SK-N-SH (cell line): ENCODE measurements around the gene SERP2. TPM values are rescaled to one million over a fixed set of nuclear protein-coding genes. Genes with fewer than 3 reads are reported as not detected.

ENCODE experiments used
- CTCF ChIA-PET: fragments of 300-600, 350-600 bp; formaldehyde crosslinking; extraction: SDS; loops from one replicate; lab custom pipeline; 2021; lab: Yijun Ruan, JAX
- POLR2A ChIA-PET: fragments of 350-600 bp; sonication (Branson Sonifier 250); formaldehyde crosslinking; extraction: SDS; loops from one replicate; lab custom pipeline; 2020; ENCODE audit warnings: antibody characterized with exemption, inconsistent platforms; lab: Yijun Ruan, JAX
- DNase-seq: peaks from one replicate; pipeline ENCODE4 v3.0.0; 2012
- H2AFZ ChIP-seq: fragments of 200-600 bp; sonication (generic); 2 replicates; pipeline ENCODE4 v1.8.1; 2016; ENCODE audit warnings: antibody characterized with exemption, mild to moderate bottlenecking, low read depth
- H3F3A ChIP-seq: fragments of 200-600 bp; sonication (generic); replicated peaks from 2 replicates; pipeline ENCODE3; 2016; ENCODE audit warnings: antibody characterized with exemption, mild to moderate bottlenecking; ENCODE audit not compliant: insufficient read depth
- H3K27ac ChIP-seq, 2 experiments: fragments of 200-500 bp in 1 of 2; fragments of 200-600 bp in 1 of 2; sonication (Bioruptor generic) in 1 of 2; sonication (generic), shearing (Covaris generic) in 1 of 2; 2 replicates each; pipeline versions ENCODE4 v1.5.1 to v1.6.1; 2014 to 2016; ENCODE audit warnings: low read depth in 2 of 2, inconsistent platforms in 1 of 2, low read length in 1 of 2, mild to moderate bottlenecking in 1 of 2, mixed read lengths in 1 of 2
- H3K27me3 ChIP-seq: fragments of 200-600 bp; sonication (generic), shearing (Covaris generic); 2 replicates; pipeline ENCODE4 v1.6.1; 2016; ENCODE audit warnings: mixed run types; ENCODE audit not compliant: insufficient read depth
- H3K36me3 ChIP-seq, 2 experiments: fragments of 200-500 bp in 1 of 2; fragments of 200-600 bp in 1 of 2; sonication (Bioruptor generic) in 1 of 2; sonication (generic) in 1 of 2; replicated peaks in 1 of 2; 2 replicates each; pipeline versions ENCODE3 to v1.5.1; 2014 to 2016; ENCODE audit warnings: low read length in 1 of 2, mild to moderate bottlenecking in 1 of 2; ENCODE audit not compliant: insufficient read depth in 2 of 2, control insufficient read depth in 1 of 2
- H3K4me1 ChIP-seq, 2 experiments: fragments of 200-500 bp in 1 of 2; fragments of 200-600 bp in 1 of 2; sonication (Bioruptor generic) in 1 of 2; sonication (generic), shearing (Covaris generic) in 1 of 2; 2 replicates each; pipeline versions ENCODE4 v1.5.1 to v1.6.1; 2014 to 2016; ENCODE audit warnings: low read depth in 1 of 2, low read length in 1 of 2, mixed run types in 1 of 2; ENCODE audit not compliant: insufficient read depth in 2 of 2, control insufficient read depth in 1 of 2
- H3K4me2 ChIP-seq: fragments of 200-600 bp; sonication (generic), shearing (Covaris generic); 2 replicates; pipeline ENCODE4 v1.6.1; 2017; ENCODE audit warnings: mixed run types
- H3K4me3 ChIP-seq, 2 experiments: fragments of 200-500 bp in 1 of 2; fragments of 200-600 bp in 1 of 2; sonication (Bioruptor generic) in 1 of 2; sonication (generic), shearing (Covaris generic) in 1 of 2; 2 replicates each; pipeline versions ENCODE4 v1.5.1 to v1.8.1; 2014 to 2016; ENCODE audit warnings: low read depth in 2 of 2, inconsistent platforms in 1 of 2, low read length in 1 of 2, mild to moderate bottlenecking in 1 of 2, mixed read lengths in 1 of 2, moderate library complexity in 1 of 2
- H3K79me2 ChIP-seq: fragments of 200-600 bp; sonication (generic); 2 replicates; pipeline ENCODE4 v1.8.1; 2017; ENCODE audit warnings: mild to moderate bottlenecking; ENCODE audit not compliant: insufficient read depth
- H3K9ac ChIP-seq: fragments of 200-600 bp; sonication (generic); 2 replicates; pipeline ENCODE4 v1.6.1; 2017; ENCODE audit warnings: mixed run types
- H3K9me2 ChIP-seq: fragments of 200-600 bp; sonication (generic); 2 replicates; pipeline ENCODE4 v1.6.1; 2017; ENCODE audit warnings: mixed run types
- H3K9me3 ChIP-seq: fragments of 200-600 bp; sonication (generic); 2 replicates; pipeline ENCODE4 v1.6.1; 2017; ENCODE audit warnings: mixed run types, mild to moderate bottlenecking, moderate library complexity
- H4K20me1 ChIP-seq: fragments of 200-600 bp; sonication (generic); 2 replicates; pipeline ENCODE4 v1.6.1; 2017; ENCODE audit warnings: mild to moderate bottlenecking, mixed run types; ENCODE audit not compliant: insufficient read depth
- CHD2 ChIP-seq: fragments of 150-350 bp; IDR thresholded peaks from 2 replicates; pipeline ENCODE4 v1.6.1; 2018; ENCODE audit warnings: low read length; ENCODE audit not compliant: partially characterized antibody
- ELF1 ChIP-seq: IDR thresholded peaks from 2 replicates; pipeline ENCODE4 v1.4.0; 2012
- EP300 ChIP-seq, 2 experiments: IDR thresholded peaks; 2 replicates each; pipeline versions ENCODE4 v1.4.0 to v1.6.1; 2012; ENCODE audit warnings: borderline replicate concordance in 1 of 2, low read depth in 1 of 2, low read length in 1 of 2
- GATA2 ChIP-seq: sonication (generic); formaldehyde crosslinking; IDR thresholded peaks from 2 replicates; pipeline ENCODE4 v1.5.0; 2020; ENCODE audit warnings: mild to moderate bottlenecking, missing genetic modification reagents
- JUND ChIP-seq: IDR thresholded peaks from 2 replicates; pipeline ENCODE4 v1.4.0; 2012
- MEF2A ChIP-seq: IDR thresholded peaks from 2 replicates; pipeline ENCODE4 v1.4.0; 2012; ENCODE audit warnings: low read depth, borderline replicate concordance
- MXI1 ChIP-seq: IDR thresholded peaks from 2 replicates; pipeline ENCODE4 v1.6.1; 2012; ENCODE audit warnings: mild to moderate bottlenecking, low read depth, low read length, improper control_type of control experiment
- NFIC ChIP-seq: IDR thresholded peaks from 2 replicates; pipeline ENCODE4 v1.4.0; 2012; ENCODE audit warnings: borderline replicate concordance
- POLR2AphosphoS5 ChIP-seq: IDR thresholded peaks from 2 replicates; pipeline ENCODE4 v1.6.1; 2012; ENCODE audit warnings: low read depth, low read length
- RAD21 ChIP-seq: IDR thresholded peaks from 2 replicates; pipeline ENCODE4 v1.6.1; 2012; ENCODE audit warnings: mild to moderate bottlenecking, low read length
- RCOR1 ChIP-seq: fragments of 150-350 bp; IDR thresholded peaks from 2 replicates; pipeline ENCODE4 v1.6.1; 2017; ENCODE audit warnings: antibody characterized with exemption, low read length
- RFX5 ChIP-seq: IDR thresholded peaks from 2 replicates; pipeline ENCODE4 v1.6.1; 2012; ENCODE audit warnings: mild to moderate bottlenecking, improper control_type of control experiment, low read length
- RXRA ChIP-seq: IDR thresholded peaks from 2 replicates; pipeline ENCODE4 v1.4.0; 2012; ENCODE audit warnings: low read depth, mild to moderate bottlenecking, borderline replicate concordance
- SIN3A ChIP-seq: IDR thresholded peaks from 2 replicates; pipeline ENCODE4 v1.6.1; 2012; ENCODE audit warnings: low read depth, mild to moderate bottlenecking, low read length, moderate library complexity, borderline replicate concordance
- TAF1 ChIP-seq: IDR thresholded peaks from 2 replicates; pipeline ENCODE4 v1.6.1; 2012; ENCODE audit warnings: low read depth, mild to moderate bottlenecking, low read length, moderate library complexity, borderline replicate concordance
- TEAD4 ChIP-seq: IDR thresholded peaks from 2 replicates; pipeline ENCODE4 v1.4.0; 2012; ENCODE audit warnings: mild to moderate bottlenecking, borderline replicate concordance; ENCODE audit not compliant: insufficient read depth
- YY1 ChIP-seq: IDR thresholded peaks from 2 replicates; pipeline ENCODE4 v1.4.0; 2012; ENCODE audit warnings: low read depth, mild to moderate bottlenecking
- WGBS: methylation state at CpG from one replicate; pipeline ENCODE4 v1.1.6; 2017; ENCODE audit warnings: low lambda C conversion rate; 5-methylcytosine and 5-hydroxymethylcytosine counted together
- polyA plus RNA-seq, 3 experiments: library from polyadenylated mRNA; depleted of rRNA; stranded (reverse); fragments of >200 nt; gene quantifications; 2 replicates each; pipeline ENCODE4 v1.2.3, GENCODE V29; 2012
- TF ChIP-seq, protein P1 (sequence below): IDR thresholded peaks from 2 replicates; pipeline ENCODE4 v1.6.1; 2012; ENCODE audit warnings: mild to moderate bottlenecking, low read depth, low read length, moderate library complexity
- TF ChIP-seq, protein P2 (sequence below): IDR thresholded peaks from 2 replicates; pipeline ENCODE4; 2012
- TF ChIP-seq, protein P3 (sequence below): fragments of 150-350 bp; IDR thresholded peaks from 2 replicates; pipeline ENCODE4 v1.6.1; 2016; ENCODE audit warnings: mild to moderate bottlenecking, low read depth, low read length
- TF ChIP-seq, protein P4 (sequence below): IDR thresholded peaks from 2 replicates; pipeline ENCODE4 v1.4.0; 2012; ENCODE audit warnings: low read depth

The SERP2 gene
- polyA plus RNA-seq, 1 of the 3 experiments (the other 2 are of a cell fraction): 4.9 TPM

DNA sequence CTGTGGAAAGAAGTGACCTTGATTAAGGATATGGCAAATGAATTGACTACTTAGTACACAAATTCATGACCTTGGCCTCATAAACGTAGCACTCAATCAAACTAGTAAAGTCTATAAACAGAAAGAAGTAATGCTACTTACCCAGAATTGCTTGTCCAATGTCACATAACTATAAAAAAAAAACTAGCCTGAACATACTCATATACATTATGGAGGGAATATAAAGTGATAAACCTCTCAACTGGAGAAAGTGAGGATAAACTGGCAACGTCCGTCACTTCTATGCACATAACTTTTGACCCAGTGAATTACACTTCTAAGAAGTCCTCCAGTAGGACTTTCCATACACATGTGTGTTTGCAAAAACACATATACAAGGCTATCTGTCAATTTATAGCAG is 7.7 kb upstream of the SERP2 start (continued):
- TF ChIP-seq, protein P1, sequence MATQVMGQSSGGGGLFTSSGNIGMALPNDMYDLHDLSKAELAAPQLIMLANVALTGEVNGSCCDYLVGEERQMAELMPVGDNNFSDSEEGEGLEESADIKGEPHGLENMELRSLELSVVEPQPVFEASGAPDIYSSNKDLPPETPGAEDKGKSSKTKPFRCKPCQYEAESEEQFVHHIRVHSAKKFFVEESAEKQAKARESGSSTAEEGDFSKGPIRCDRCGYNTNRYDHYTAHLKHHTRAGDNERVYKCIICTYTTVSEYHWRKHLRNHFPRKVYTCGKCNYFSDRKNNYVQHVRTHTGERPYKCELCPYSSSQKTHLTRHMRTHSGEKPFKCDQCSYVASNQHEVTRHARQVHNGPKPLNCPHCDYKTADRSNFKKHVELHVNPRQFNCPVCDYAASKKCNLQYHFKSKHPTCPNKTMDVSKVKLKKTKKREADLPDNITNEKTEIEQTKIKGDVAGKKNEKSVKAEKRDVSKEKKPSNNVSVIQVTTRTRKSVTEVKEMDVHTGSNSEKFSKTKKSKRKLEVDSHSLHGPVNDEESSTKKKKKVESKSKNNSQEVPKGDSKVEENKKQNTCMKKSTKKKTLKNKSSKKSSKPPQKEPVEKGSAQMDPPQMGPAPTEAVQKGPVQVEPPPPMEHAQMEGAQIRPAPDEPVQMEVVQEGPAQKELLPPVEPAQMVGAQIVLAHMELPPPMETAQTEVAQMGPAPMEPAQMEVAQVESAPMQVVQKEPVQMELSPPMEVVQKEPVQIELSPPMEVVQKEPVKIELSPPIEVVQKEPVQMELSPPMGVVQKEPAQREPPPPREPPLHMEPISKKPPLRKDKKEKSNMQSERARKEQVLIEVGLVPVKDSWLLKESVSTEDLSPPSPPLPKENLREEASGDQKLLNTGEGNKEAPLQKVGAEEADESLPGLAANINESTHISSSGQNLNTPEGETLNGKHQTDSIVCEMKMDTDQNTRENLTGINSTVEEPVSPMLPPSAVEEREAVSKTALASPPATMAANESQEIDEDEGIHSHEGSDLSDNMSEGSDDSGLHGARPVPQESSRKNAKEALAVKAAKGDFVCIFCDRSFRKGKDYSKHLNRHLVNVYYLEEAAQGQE: no peak

DNA sequence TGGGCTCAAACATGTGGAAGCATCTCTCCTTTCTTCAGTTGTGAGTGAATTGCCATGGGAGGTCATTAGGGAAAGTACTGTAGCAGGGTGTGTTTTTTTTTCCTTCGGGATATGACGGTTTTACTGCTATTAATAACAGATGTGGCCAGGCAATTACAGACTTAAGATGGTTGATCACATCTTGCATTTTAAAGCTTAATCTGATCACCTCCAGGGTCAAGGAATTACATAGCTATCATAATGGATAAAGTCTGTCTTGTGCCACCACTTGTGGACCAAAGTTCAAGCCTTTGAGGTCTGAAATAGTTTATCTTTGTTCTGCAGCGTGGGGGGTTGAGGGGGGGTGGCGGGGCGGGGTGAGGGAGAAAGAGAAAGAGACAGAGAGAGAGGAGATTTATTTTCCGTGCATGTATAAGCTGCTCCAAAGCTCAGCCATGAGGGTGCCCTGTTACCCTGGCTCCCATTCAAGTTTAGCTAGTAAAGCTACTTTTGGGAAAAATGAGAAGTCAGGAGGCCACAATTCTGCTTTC is 5.5 kb upstream of the SERP2 start:
- Histone ChIP-seq H3K9me2 (no peaks in the 10 kb centered on the region), H2AFZ (peak overlapping the region; percentile 52; the same call in 1 of the 2 replicates), H3K79me2 (no peaks in the 10 kb centered on the region), H3K27ac (peak overlapping the region; percentile 66 to 85; a peak in 3 of 4 replicates), H3F3A (peaks cover 9% of the 10 kb centered on the region), H3K4me2 (peak overlapping the region; percentile 39), H3K27me3 (no peaks in the 10 kb centered on the region), H3K4me1 (peaks cover 17 to 39% of the 10 kb centered on the region in 2 experiments), H3K9ac (no peak overlapping the region), H3K4me3 (no peak overlapping the region), H3K36me3 (no peaks in the 10 kb centered on the region), H4K20me1 (no peaks in the 10 kb centered on the region), H3K9me3 (no peaks in the 10 kb centered on the region)
- ChIA-PET CTCF (interaction anchor here (0.7 to 1.4 kb wide), 9 partner anchors 14 to 462 kb away, joined by 3 to 7 read pairs (median 3); no protein-coding TSS in a partner anchor), POLR2A (interaction anchor here (1.0 to 2.3 kb wide), 4 partner anchors 29 to 68 kb away, joined by 3 to 22 read pairs (median 6); no protein-coding TSS in a partner anchor)
- 2% methylated on average over 6 of the region's 6 CpGs for WGBS
- DNase-seq: peak; percentile 67
- peak; percentile 80 for TF ChIP-seq RCOR1
- peak; percentile 14; the same call in 1 of the 2 replicates for TF ChIP-seq NFIC
- TF ChIP-seq TAF1: no peak
- TF ChIP-seq RXRA: peak; percentile 30; the same call in 1 of the 2 replicates
- TF ChIP-seq RAD21: no peak
- no peak for TF ChIP-seq RFX5
- TF ChIP-seq, protein P2, sequence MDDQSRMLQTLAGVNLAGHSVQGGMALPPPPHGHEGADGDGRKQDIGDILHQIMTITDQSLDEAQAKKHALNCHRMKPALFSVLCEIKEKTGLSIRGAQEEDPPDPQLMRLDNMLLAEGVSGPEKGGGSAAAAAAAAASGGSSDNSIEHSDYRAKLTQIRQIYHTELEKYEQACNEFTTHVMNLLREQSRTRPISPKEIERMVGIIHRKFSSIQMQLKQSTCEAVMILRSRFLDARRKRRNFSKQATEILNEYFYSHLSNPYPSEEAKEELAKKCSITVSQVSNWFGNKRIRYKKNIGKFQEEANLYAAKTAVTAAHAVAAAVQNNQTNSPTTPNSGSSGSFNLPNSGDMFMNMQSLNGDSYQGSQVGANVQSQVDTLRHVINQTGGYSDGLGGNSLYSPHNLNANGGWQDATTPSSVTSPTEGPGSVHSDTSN: peak; percentile 59; the same call in 1 of the 2 replicates
- TF ChIP-seq, protein P3, sequence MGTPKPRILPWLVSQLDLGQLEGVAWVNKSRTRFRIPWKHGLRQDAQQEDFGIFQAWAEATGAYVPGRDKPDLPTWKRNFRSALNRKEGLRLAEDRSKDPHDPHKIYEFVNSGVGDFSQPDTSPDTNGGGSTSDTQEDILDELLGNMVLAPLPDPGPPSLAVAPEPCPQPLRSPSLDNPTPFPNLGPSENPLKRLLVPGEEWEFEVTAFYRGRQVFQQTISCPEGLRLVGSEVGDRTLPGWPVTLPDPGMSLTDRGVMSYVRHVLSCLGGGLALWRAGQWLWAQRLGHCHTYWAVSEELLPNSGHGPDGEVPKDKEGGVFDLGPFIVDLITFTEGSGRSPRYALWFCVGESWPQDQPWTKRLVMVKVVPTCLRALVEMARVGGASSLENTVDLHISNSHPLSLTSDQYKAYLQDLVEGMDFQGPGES: no peak
- TF ChIP-seq CHD2: peak; percentile 65
- peak; percentile 46; the same call in 1 of the 2 replicates for TF ChIP-seq TEAD4
- TF ChIP-seq ELF1: no peak
- no peak for TF ChIP-seq YY1
- TF ChIP-seq, protein P4, sequence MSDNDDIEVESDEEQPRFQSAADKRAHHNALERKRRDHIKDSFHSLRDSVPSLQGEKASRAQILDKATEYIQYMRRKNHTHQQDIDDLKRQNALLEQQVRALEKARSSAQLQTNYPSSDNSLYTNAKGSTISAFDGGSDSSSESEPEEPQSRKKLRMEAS: peak; percentile 29; the same call in 1 of the 2 replicates
- TF ChIP-seq MXI1: peak; percentile 44; the same call in 1 of the 2 replicates
- TF ChIP-seq, protein P1: no peak
- TF ChIP-seq SIN3A: 0 out of 2 replicates have a peak, but pooled peaks have one; percentile 13
- peak; percentile 69 to 72; a peak in 3 of 4 replicates for TF ChIP-seq EP300 (IDR thresholded peaks at IDR 0.05; ENCODE audit: borderline replicate concordance in 1 of 2, low read depth in 1 of 2, low read length in 1 of 2)
- TF ChIP-seq JUND: 0 out of 2 replicates have a peak, but pooled peaks have one; percentile 24
- TF ChIP-seq GATA2: peak; percentile 71
- TF ChIP-seq POLR2AphosphoS5: peak; percentile 47; the same call in 1 of the 2 replicates
- no peak for TF ChIP-seq MEF2A
